ENCODE results near the gene TBCEL.
"Not testable (repeated sequence)": the region's sequence is repeated elsewhere in the genome, so short reads cannot be mapped to it uniquely, and the experiment has no call there.

TBCEL gene, protein sequence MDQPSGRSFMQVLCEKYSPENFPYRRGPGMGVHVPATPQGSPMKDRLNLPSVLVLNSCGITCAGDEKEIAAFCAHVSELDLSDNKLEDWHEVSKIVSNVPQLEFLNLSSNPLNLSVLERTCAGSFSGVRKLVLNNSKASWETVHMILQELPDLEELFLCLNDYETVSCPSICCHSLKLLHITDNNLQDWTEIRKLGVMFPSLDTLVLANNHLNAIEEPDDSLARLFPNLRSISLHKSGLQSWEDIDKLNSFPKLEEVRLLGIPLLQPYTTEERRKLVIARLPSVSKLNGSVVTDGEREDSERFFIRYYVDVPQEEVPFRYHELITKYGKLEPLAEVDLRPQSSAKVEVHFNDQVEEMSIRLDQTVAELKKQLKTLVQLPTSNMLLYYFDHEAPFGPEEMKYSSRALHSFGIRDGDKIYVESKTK

DNA sequence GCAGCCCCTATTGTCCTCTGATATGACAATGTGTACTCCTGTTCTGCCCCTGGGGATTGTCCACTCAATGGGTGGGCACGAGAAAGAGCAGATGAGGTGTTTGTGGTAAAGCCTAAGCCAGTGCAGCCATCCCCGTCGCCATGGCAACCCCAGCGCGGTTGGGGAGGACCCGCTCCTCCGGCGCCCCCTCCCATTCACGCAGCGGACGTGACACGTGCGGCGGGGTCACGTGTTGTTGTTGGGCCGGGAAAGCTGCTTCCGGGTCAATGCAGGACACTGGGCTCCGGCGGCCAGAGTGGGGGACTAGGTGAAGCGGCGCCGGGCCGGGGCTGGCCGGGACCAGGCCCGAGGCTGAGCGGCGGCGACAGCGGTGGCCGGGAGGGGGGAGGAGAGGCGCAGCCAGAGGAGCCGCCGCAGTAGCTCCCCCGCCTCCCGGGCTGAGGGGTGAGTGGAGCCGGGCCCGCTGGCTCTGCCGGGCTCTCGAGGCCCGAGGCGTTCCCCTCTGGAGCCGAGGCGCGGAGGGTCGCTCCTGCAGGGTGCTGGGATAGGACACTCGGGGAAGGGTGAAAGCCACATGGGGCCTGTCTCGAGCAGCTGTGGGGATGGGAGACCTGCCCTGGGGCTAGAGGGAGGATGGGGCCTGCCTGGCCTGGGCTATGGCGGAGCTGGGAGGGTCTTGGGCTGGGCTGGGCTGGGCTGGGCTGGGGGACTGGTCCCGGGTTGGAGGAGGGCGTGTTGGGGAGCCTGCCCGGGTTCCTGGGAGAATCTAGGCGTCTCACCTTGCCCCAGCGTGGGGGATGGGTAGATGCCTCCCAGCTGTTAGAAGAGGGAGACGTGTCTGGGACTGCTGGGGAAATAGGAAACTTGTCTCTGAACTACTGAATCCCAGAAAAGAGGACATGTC, at the start of gene TBCEL:
Gene TBCEL (plus strand): TSS at position 255 of the 904 bp plus-strand sequence. CDS start 21,589 bp downstream, outside the sequence.
- peak; percentile 52 for DNase-seq

DNA sequence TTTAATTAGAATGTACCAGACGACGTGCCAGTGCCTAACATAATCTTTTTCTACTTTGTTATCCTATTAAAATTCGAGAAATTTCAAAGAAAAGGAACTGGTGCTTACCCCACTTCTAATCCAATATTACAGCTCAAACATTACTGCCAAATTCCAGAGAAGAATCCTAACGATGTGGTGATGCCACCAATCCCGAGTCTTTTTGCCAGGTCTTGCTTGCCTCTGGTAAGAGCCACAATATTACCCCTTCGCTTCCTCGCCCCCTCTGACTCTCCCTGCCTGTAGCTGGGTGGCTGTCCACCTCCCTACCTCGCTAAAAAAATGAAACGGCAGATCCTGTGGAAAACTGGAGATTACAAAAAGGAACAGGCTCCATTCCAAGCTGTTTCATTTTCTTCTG, 49.4 kb upstream of the TBCEL start:
- DNase-seq = no peak

DNA sequence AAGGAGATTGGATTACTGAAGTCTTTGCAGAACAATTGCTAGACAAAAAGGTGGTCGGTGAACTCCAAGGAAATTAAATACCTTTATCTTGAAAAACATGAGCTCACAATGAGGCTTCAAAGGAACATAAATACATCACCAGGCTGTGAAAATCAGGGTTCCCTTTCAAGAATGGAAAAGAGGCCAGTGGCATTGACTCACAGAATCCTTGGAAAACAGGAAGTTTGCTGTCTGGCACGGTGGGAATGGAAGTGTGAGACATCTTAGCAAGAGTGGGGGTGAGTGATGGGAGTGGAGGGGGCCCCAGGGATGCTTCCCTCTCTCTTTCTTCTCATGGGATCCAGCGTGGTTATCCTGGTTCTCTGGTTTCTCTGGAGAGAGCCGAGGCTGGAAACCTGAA, 48.9 kb upstream of the TBCEL start:
- no peak for DNase-seq

DNA sequence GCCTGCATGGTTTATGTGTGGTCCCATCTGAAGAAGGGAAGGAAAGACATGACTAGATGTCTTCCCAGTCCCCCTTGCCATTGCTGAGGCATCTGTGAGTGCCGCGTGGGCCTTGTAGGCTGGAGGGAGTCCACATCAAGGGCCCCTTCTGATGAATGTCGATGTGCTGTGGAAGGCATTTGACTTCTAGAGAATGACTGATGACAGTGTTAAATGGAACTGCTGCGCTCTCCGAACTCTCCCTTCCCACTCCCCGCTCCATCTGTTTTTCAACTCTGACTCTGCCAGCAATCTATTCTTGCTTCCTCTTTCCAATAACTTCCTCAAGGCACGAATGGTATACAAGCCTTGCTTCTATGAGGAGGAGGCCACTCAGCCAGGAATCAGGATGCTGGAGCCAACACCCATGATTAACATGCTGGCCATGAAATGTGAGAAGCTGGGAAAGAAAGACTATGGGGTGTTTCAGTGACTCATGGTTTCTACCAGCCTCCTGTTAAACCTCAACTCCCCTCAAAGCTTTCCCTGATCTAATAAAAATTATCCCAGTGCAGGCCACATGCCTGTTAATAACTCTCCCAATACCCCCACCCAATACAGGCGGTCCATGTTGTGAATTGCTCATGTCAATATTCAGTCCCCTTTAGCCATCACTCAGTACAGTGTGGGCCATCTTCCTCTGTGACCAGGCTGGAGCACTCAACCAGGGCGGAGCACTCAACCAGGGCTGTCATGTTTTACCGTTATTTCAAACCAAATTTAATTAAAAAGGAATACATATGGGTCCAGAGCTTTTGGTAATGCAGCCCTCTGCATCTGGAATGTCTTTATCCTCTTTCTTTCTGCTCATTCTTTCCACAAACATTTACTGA, 46.4 kb upstream of the TBCEL start:
- DNase-seq = no peak

DNA sequence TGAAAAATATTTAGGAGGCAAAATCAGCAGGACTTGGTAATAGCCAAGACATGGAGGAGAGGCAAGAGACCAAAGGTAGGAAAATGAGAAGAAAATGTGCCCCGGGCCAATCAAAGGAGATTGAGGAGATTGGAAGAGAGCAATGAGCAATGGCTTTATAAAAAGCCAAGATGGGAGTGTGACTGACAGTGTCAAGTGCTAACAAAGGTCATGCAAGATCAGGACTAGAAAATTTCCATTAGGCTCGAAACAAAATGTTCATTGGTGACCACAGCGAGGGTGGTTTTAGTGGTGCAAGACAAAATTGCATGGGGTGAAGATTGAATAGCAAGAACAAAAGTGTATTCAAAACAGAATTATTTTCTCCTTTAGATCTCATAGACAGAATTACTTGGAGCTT, 45.2 kb upstream of the TBCEL start:
- DNase-seq = no peak

DNA sequence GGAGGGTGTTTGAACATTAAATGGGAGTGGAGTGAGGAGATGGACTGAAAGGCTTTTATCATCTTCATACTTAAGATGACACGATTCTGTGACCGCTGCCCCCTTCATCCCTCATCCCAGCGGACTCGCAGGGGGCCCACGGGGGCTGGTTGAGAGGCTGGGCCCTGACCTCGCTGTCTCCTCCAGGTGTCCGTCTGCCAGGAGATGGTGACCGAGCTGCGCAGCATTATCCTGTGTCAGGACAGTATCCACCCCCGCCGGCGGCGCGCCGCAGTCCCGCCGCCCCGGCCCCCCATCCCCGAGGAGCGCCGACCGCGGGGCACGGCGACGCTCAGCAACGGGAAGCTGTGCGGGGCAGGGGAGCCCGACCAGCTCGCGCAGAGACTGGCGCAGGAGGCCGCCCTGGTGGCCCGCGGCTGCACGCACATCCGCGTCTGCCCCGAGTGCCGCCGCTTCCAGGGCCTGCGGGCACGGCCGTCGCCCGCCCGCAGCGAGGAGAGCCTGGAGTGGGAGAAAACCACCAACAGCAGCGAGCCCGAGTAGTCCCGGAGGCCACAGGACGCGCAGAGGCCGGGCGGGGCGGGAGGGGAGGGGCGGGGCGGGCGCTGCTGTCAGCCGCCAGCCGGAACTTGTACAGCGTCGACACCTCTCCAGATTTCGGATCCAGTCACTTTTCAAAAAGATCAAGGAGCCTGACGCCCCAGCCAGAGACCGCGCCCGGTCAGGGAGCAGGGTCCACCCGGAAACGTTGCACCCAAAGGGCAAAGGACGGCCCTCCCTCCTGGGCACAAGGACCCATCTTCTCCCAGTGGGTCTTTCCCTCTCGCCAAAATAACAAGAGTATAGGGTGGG, 38.0 kb upstream of the TBCEL start:
- DNase-seq = peak; percentile 5

DNA sequence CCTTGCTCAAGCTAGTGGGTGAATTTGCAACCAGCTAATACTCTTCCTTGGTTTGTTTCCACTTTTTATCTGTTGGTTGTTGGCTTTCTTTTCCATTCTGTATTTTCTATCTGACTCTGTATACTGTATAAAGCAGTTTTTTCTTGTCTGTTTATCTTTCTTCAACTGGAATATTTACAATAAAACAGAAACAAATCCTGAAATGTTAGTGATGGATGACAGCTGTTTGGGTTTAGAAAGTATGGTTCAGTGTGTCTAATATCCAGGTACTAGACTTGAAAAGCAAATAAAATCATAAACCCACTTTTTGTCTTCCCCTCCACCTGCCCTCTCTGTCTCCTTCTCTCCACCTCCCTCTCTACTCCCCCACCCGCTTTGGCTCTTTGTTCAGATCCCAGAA, 35.3 kb upstream of the TBCEL start:
- DNase-seq = no peak

DNA sequence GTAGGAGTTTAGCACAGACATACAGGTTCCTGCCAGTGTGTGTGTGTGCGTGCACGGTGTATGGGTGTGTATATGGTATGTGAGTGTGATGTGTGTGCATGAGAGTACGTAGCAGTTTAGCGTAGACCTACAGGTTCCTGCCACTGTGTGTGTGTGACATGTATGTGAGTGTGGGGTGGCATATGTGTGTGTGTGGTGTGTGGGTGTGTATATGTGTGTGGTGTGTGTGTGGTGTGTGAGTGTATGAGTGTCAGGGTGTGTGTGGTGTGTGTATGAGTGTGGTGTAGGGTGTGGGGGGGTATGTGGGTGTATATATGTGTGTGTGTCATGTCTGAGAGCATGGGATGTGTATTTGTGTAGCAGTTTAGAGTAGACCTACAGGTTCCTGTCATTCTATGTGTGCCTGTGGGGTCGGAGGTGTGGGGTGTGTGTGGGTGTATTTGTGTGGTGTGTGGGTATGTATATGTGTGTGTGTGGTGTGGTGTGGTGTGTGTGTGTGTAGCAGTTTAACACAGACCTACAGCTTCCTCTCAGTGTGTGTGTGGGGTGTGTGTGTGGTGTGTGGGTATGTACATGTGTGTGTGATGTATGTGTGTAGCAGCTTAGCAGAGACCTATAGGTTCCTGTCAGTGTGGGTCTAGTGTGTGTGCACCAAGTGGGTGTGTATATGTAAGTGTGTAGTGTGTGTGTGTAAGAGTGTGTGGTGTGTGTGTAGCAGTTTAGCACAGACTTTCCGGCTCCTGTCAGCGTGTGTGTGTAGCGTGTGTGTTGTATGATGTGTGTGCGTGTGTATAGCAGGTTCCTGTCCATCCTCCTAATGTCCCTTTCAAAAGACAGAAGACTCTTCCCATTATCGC, 31.8 kb upstream of the TBCEL start:
- no peak for DNase-seq

DNA sequence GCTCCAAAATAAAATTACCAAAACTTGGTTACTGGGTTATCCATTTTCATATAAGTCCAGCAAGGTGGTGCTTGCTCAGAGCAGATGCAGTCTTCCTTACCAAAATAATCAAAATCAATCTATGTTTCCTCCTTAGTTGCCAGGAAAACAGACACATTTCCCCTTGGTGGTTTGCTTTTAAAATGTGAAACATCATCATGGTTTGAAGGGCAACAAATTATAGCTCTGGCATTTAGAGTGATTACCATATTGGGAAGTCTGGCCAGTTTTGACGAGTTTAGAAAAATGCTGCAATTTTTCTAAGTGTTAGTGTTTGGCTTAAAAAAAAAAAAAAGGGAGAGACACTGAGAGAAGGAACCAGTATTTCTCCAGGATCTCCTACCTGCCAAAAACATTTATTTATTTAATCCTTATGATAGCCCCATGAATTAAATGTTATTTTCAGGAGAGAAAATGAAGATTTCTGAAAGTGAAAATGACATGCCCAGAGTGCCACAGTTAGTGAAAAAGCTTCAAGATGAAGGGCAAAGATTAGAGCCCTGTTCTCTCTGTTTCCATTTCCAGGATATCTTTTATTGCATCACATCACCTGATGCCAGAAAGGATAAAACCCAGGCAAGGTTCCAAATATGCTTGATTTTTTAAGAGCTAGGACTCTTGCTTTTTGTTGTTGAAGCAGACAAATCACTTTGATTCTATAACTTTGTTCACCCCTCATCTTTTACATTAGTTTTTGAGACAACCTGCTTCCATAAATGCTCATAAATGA, 29.6 kb upstream of the TBCEL start:
- no peak for DNase-seq

DNA sequence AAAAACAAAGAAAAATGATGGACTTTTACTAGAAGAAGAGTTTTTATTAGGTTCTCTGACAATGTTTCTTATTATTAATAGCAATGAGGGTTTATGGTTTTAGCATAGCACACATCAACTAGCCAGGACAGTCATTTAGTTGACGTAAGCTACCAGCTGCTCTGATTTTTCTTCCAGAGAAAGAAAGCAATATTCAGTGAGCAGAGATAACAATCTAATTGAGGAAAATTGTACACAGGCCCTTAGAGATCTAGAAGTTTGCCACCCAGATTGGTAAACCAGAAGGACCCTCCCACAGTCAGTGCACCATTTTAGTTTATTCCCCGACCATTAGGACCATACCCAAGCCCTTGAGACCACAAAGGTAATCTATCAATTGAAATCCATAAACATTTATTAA, 28.7 kb upstream of the TBCEL start:
- DNase-seq = no peak

DNA sequence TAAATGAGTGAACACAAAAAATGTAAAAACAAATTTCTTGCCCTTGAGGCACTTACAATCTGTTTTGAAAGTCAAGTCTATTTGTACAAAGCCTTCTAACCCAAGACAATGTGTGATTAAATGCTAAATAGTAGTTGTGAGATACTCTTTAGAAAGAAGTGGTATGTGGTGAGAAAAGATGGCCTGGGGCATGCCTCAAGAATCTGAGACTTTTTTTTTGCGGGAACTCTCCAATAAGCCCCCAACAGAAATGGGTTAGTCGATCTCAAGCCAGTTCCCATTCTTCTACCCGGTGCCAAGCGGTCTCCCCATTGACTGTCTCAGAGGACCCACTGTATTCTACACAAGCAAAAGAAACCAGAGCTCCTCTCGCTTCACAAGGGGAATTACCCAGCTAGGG, 26.9 kb upstream of the TBCEL start:
- DNase-seq = no peak

DNA sequence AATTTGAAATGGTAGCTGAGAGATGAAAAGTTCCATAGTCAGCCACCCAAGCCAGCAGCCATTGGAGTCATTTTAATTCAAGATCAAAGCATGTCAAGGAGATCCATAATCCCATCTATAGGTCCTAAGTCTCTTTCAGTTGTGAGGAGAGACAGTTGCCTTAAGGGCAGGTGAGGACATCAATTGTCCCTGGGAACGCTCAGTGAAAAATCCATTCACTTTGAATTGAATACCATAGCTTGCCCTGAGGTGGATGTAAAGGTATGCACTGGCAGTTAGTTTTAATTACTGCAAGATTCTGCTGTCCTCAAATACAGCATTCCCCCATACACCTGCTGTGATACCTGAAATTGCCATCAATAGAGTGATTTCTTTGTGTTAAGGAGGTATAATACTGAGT, 25.3 kb upstream of the TBCEL start:
- no peak for DNase-seq

DNA sequence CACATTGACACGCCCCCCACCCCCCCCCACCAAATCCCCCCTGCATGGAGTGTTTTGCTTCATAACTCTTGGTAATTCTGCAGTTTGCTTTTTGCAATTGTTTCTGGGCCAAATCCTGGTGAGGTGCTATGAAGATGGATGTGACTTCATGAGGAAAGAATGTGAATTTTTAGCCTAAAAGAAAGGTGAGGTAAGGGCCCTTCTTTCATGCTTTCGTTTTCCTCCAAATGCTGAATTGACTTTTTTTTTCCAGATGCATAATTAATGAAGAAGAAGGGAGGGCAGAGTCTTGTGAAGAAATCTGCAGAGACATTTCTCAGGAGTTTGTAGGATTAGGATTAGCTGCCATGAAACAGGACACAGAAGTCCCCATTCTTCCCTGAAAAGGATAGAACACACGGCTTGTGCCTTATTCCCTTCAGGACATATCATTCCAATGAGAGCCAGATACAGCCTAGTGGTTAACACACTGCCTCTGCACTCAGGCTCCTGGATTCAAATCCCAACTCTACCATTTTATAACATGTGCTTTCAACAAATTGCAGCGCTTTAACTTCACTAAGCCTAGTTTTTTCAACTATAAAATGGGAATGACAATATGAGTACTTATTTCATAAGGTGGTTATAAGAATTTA, 19.6 kb upstream of the TBCEL start:
- no peak for DNase-seq

DNA sequence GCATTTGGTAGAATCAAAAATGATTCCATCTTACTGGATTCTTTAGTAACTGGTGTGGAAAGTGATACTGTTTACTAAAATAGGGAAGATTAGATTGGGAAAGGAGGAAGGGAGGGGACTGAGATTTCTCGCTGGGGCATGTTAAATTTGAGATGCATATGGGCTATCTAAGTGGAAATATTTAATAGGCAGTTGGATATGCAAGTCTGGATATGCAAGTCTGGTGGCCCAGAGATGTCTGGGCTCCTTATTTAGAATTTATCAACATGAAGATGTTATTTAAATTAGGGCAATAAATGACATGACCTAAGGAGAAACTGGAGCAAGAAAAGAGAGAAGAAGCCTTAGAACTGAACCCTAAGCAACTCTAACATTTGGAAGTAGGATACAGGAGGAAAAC, 17.0 kb upstream of the TBCEL start:
- no peak for DNase-seq

DNA sequence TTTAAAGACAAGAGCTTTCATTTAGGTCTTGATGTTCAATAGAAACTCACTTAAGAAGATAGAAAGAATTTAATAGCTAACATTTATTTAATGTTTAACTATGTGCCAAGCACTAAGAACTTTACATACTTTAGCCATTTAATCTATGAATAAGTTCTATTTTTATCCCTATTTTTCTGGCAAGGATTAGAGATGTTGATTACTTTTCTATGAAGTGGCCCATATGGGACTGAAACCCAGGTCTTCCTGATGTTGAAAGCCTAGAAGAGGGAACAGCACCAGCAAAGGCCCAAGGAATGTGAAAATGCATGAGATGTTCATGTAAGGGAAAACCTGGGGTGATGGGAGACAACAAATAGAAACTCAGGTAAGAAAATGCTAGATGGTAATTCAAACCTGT, 15.4 kb upstream of the TBCEL start:
- no peak for DNase-seq

DNA sequence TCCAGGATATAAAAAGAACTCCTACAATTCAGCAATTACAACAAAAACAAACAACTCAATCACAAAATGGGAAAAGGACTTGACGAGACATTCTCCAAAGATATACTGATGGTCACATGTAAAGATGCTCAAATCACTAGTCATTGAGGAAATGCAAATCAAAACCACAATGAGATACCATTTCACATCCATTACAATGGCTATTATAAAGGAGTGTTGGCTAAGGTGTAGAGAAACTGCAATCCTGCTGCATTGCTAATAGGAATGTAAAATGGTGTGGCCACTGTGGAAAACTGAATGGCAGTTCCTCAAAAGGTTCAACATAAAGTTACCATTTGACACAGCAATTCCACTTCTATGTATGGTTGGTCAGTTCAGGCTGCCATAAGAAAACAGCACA, 11.8 kb upstream of the TBCEL start:
- DNase-seq = no peak

DNA sequence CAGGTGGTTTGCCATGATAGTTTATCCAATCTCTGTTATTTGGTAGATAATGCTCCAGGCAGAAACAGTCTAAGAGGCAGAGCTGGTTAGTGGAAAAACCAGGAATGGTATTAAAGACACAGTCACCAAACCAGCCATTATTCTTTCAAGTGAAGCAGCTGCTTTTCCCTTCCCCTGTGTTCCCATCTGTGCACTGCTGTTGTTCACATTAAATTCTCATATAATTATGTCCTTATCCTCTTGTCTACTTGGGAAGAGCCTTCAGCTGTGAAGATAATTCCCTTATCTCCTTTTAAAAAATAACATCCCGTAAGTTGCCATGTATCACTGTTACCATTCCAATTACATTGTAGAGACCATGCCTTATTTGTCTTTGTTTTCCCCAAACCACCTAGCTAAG, 5.2 kb upstream of the TBCEL start:
- no peak for DNase-seq

DNA sequence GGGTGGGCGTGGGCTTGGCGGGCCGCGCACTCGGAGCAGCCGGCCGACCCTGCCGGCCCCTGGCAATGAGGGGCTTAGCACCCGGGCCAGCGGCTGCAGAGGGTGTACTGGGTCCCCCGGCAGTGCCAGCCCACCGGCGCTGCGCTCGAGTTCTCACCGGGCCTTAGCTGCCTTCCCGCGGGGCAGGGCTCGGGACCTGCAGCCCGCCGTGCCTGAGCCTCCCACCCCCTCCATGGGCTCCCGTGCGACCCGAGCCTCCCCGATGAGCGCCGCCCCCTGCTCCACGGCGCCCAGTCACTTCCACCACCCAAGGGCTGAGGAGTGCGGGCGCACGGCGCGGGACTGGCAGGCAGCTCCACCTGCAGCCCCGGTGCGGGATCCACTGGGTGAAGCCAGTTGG, 2.2 kb upstream of the TBCEL start:
- not testable (repeated sequence) for DNase-seq

DNA sequence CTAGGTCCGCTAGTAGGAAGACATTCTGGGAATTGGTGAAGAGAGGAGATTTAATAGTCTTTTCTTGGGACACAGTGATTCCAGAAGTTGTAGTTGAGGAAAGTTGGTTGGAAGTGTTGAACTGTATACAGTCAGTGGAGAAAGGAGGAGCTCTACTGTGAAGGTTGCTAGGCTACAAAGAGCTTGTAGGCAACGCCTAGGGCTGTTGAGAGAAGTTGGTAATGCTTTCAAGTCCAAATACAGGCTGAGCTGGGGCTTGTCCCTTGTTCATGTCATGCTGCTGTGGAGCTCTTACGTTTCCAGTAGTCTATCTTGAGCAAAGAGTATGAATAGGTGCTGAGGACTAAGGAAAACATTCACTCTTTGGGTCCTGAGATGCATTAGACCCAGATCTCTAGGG, 1.1 kb downstream of the TBCEL start:
- no peak for DNase-seq

DNA sequence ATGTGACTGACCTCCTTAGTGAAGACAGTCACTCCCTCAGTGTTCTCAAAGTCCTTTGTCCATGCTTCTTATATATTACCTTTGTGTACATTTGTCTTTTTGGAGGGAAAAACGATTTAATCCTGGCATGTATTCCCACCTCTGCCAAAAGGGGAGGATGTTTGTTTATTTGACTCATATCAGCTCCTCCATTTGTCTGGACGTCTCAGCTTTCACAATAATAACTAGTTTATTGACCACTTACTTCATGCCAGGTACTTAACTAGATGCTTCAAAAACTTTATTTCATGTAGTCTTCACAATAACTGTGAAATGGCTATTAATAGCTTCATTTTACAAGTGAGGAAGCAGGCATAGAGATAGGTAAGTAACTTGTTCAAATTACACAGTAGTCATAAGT, 5.3 kb downstream of the TBCEL start:
- DNase-seq = no peak
